ENCODE data around the gene TBC1D8.

Gene TBC1D8

GRCh38 chr2:101152272-101153076 lies 1.3 kb upstream of the TBC1D8 start:
- no peak for TF ChIP-seq ZNF274 (IDR thresholded peaks at IDR 0.05; ENCODE audit: low read depth, low read length)
- H3K4me3 ChIP-seq (ENCODE audit: low read length) = peak overlapping the region; percentile 55; the same call in 1 of the 2 replicates

- TF ChIP-seq ZNF274 (IDR thresholded peaks at IDR 0.05; ENCODE audit: low read depth, low read length) = no peak
- H3K4me3 ChIP-seq (ENCODE audit: low read length) = peak overlapping the region; percentile 55; the same call in 1 of the 2 replicates
Observed at GRCh38 chr2:101151859-101152271, 683 bp upstream of the TBC1D8 start.

GRCh38 chr2:101150306-101151145 lies 656 bp downstream of the TBC1D8 start:
- no peak for TF ChIP-seq ZNF274 (IDR thresholded peaks at IDR 0.05; ENCODE audit: low read depth, low read length)
- peak overlapping the region; percentile 61; the same call in 1 of the 2 replicates for H3K4me3 ChIP-seq (ENCODE audit: low read length)

GRCh38 chr2:101149241-101150192 lies 1.7 kb downstream of the TBC1D8 start:
- no peak for TF ChIP-seq ZNF274 (IDR thresholded peaks at IDR 0.05; ENCODE audit: low read depth, low read length)
- H3K4me3 ChIP-seq (ENCODE audit: low read length) = no peak overlapping the region

- H3K4me3 ChIP-seq (ENCODE audit: low read length) = no peak overlapping the region
- TF ChIP-seq ZNF274 (IDR thresholded peaks at IDR 0.05; ENCODE audit: low read depth, low read length) = no peak
Observed at GRCh38 chr2:101148777-101149176, 2.4 kb downstream of the TBC1D8 start.

- TF ChIP-seq ZNF274 (IDR thresholded peaks at IDR 0.05; ENCODE audit: low read depth, low read length) = no peak
- no peak overlapping the region for H3K4me3 ChIP-seq (ENCODE audit: low read length)
Observed at GRCh38 chr2:101147971-101148370, 3.2 kb downstream of the TBC1D8 start.

- no peak for TF ChIP-seq ZNF274 (IDR thresholded peaks at IDR 0.05; ENCODE audit: low read depth, low read length)
- no peak overlapping the region for H3K4me3 ChIP-seq (ENCODE audit: low read length)
Observed at GRCh38 chr2:101147062-101147461, 4.1 kb downstream of the TBC1D8 start.

- no peak overlapping the region for H3K4me3 ChIP-seq (ENCODE audit: low read length)
- no peak for TF ChIP-seq ZNF274 (IDR thresholded peaks at IDR 0.05; ENCODE audit: low read depth, low read length)
Observed at GRCh38 chr2:101146535-101146934, 4.6 kb downstream of the TBC1D8 start.

- no peak for TF ChIP-seq ZNF274 (IDR thresholded peaks at IDR 0.05; ENCODE audit: low read depth, low read length)
- no peak overlapping the region for H3K4me3 ChIP-seq (ENCODE audit: low read length)
Observed at GRCh38 chr2:101145406-101145805, 5.8 kb downstream of the TBC1D8 start.

- no peak overlapping the region for H3K4me3 ChIP-seq (ENCODE audit: low read length)
- no peak for TF ChIP-seq ZNF274 (IDR thresholded peaks at IDR 0.05; ENCODE audit: low read depth, low read length)
Observed at GRCh38 chr2:101142163-101142562, 9.0 kb downstream of the TBC1D8 start.

- no peak overlapping the region for H3K4me3 ChIP-seq (ENCODE audit: low read length)
- no peak for TF ChIP-seq ZNF274 (IDR thresholded peaks at IDR 0.05; ENCODE audit: low read depth, low read length)
Observed at GRCh38 chr2:101140978-101141655, 10.1 kb downstream of the TBC1D8 start.

- no peak for TF ChIP-seq ZNF274 (IDR thresholded peaks at IDR 0.05; ENCODE audit: low read depth, low read length)
Observed at GRCh38 chr2:101140237-101140636, 10.9 kb downstream of the TBC1D8 start.

GRCh38 chr2:101139495-101139894 lies 11.7 kb downstream of the TBC1D8 start:
- TF ChIP-seq ZNF274 (IDR thresholded peaks at IDR 0.05; ENCODE audit: low read depth, low read length) = no peak
- no peak overlapping the region for H3K4me3 ChIP-seq (ENCODE audit: low read length)

More at GRCh38 chr2:101140237-101140636, 10.9 kb downstream of the TBC1D8 start:
- no peak overlapping the region for H3K4me3 ChIP-seq (ENCODE audit: low read length)
